RWPE2 (cell line): ENCODE measurements around the gene XIRP2.

ENCODE experiments used
- ATAC-seq: fragments of 200-7000 bp; cut with Tn5 transposase; 3 replicates; pipeline ENCODE4 v1.9.1; 2021; ENCODE audit warnings: low read depth
- DNase-seq: peaks from one replicate; pipeline ENCODE4 v3.0.0-alpha.2; 2020; ENCODE audit warnings: low spot score
- H3K27ac ChIP-seq: fragments of 450-650 bp; 2 replicates; pipeline ENCODE4 v1.5.1; 2017; ENCODE audit warnings: mild to moderate bottlenecking; ENCODE audit not compliant: poor library complexity, severe bottlenecking
- H3K27me3 ChIP-seq: fragments of 250-450 bp; sonication (Bioruptor Pico); 2 replicates; pipeline ENCODE4 v1.5.1; 2021; ENCODE audit warnings: mild to moderate bottlenecking, moderate library complexity; ENCODE audit not compliant: insufficient read depth, poor library complexity, severe bottlenecking
- H3K36me3 ChIP-seq: fragments of 250-450 bp; sonication (Bioruptor Pico); 2 replicates; pipeline ENCODE4 v1.5.1; 2020; ENCODE audit warnings: low read depth, mild to moderate bottlenecking, moderate library complexity
- H3K4me1 ChIP-seq: fragments of 250-450 bp; sonication (Bioruptor Pico); 2 replicates; pipeline ENCODE4 v1.5.1; 2021; ENCODE audit warnings: mild to moderate bottlenecking, moderate library complexity; ENCODE audit not compliant: insufficient read depth, poor library complexity, severe bottlenecking
- H3K4me3 ChIP-seq: fragments of 250-450 bp; sonication (Bioruptor Pico); 2 replicates; pipeline ENCODE4 v1.5.1; 2021; ENCODE audit warnings: mild to moderate bottlenecking, moderate library complexity; ENCODE audit not compliant: severe bottlenecking
- H3K9me3 ChIP-seq: fragments of 250-450 bp; sonication (Bioruptor Pico); 2 replicates; pipeline ENCODE4 v1.5.1; 2021; ENCODE audit warnings: mild to moderate bottlenecking, moderate library complexity; ENCODE audit not compliant: severe bottlenecking
- CTCF ChIP-seq: fragments of 450-650 bp; IDR thresholded peaks from one replicate; pipeline ENCODE4 v1.5.1; 2017; ENCODE audit warnings: mild to moderate bottlenecking, moderate library complexity; ENCODE audit not compliant: poor library complexity, severe bottlenecking

XIRP2 gene

GRCh38 chr2:167187978-167188967, 300.0 kb downstream of the XIRP2 start:
- Histone ChIP-seq H3K4me3 (no peak overlapping the region), H3K27me3 (no peaks in the 10 kb centered on the region), H3K36me3 (no peaks in the 10 kb centered on the region), H3K4me1 (peaks cover 5% of the 10 kb centered on the region), H3K27ac (no peak overlapping the region), H3K9me3 (no peaks in the 10 kb centered on the region)
- DNase-seq (no peak), ATAC-seq (no peak)
- TF ChIP-seq CTCF = no peak

- H3K27me3 ChIP-seq = no peaks in the 10 kb centered on the region
- no peak overlapping the region for H3K27ac ChIP-seq
- H3K36me3 ChIP-seq = no peaks in the 10 kb centered on the region
- ATAC-seq (peak; percentile 82), DNase-seq (no peak)
- no peaks in the 10 kb centered on the region for H3K9me3 ChIP-seq
- H3K4me3 ChIP-seq = no peak overlapping the region
- peaks cover 5% of the 10 kb centered on the region for H3K4me1 ChIP-seq
- TF ChIP-seq CTCF = no peak
Measured at GRCh38 chr2:167190053-167190452, 301.8 kb downstream of the XIRP2 start.

GRCh38 chr2:167191588-167191987, 303.3 kb downstream of the XIRP2 start:
- DNase-seq (no peak), ATAC-seq (no peak)
- H3K27ac ChIP-seq = no peak overlapping the region

GRCh38 chr2:167192833-167193232, 304.6 kb downstream of the XIRP2 start:
- Histone ChIP-seq H3K9me3 (no peaks in the 10 kb centered on the region), H3K36me3 (no peaks in the 10 kb centered on the region), H3K4me1 (peaks cover 8% of the 10 kb centered on the region), H3K27me3 (no peaks in the 10 kb centered on the region), H3K27ac (no peak overlapping the region), H3K4me3 (no peak overlapping the region)
- ATAC-seq = no peak
- TF ChIP-seq CTCF = no peak
- no peak for DNase-seq

More at GRCh38 chr2:167191588-167191987, 303.3 kb downstream of the XIRP2 start:
- no peak for TF ChIP-seq CTCF
- Histone ChIP-seq H3K36me3 (no peaks in the 10 kb centered on the region), H3K9me3 (no peaks in the 10 kb centered on the region), H3K4me1 (peaks cover 6% of the 10 kb centered on the region), H3K4me3 (no peak overlapping the region), H3K27me3 (no peaks in the 10 kb centered on the region)
